GM19043 (cell line): ENCODE results near the gene MPPE1.
A peak's percentile ranks its signal among the peaks of the same experiment; 100 is the strongest.
"Not testable (repeated sequence)": the region's sequence is repeated elsewhere in the genome, so short reads cannot be mapped to it uniquely, and the experiment has no call there.

Experiments used
- ATAC-seq: cut with Tn5 transposase; IDR thresholded peaks from one replicate; pipeline ENCODE4 v1.9.1; 2021; ENCODE audit warnings: low read depth; ENCODE audit not compliant: unreplicated experiment

MPPE1 gene

GRCh38 chr18:11908182-11909060, at the start of gene MPPE1:
Gene MPPE1 (minus strand): TSS chr18:11908317. CDS start chr18:11897264, 11,053 bp downstream.
- peak; percentile 73 for ATAC-seq

GRCh38 chr18:11957636-11958035, 49.5 kb upstream of the MPPE1 start:
- ATAC-seq, result no peak

GRCh38 chr18:11956371-11957308, 48.5 kb upstream of the MPPE1 start:
- ATAC-seq, result no peak

GRCh38 chr18:11955239-11956029, 47.3 kb upstream of the MPPE1 start:
- ATAC-seq, result no peak

GRCh38 chr18:11953113-11953512, 45.0 kb upstream of the MPPE1 start:
- ATAC-seq, result no peak

GRCh38 chr18:11951390-11951851, 43.3 kb upstream of the MPPE1 start:
- no peak for ATAC-seq

- ATAC-seq, result no peak
Measured at GRCh38 chr18:11950824-11951223, 42.7 kb upstream of the MPPE1 start.

- no peak for ATAC-seq
Measured at GRCh38 chr18:11948852-11949523, 40.9 kb upstream of the MPPE1 start.

- peak; percentile 82 for ATAC-seq
Measured at GRCh38 chr18:11947214-11948191, 39.4 kb upstream of the MPPE1 start.

GRCh38 chr18:11946756-11947155, 38.6 kb upstream of the MPPE1 start:
- ATAC-seq, result no peak

GRCh38 chr18:11945834-11946659, 37.9 kb upstream of the MPPE1 start:
- ATAC-seq, result not testable (repeated sequence)

- ATAC-seq, result no peak
Measured at GRCh38 chr18:11944786-11945185, 36.7 kb upstream of the MPPE1 start.

- no peak for ATAC-seq
Measured at GRCh38 chr18:11944252-11944651, 36.1 kb upstream of the MPPE1 start.

- ATAC-seq, result no peak
Measured at GRCh38 chr18:11943551-11943950, 35.4 kb upstream of the MPPE1 start.

GRCh38 chr18:11940956-11941355, 32.8 kb upstream of the MPPE1 start:
- no peak for ATAC-seq

GRCh38 chr18:11937874-11938478, 29.9 kb upstream of the MPPE1 start:
- no peak for ATAC-seq

GRCh38 chr18:11932393-11932792, 24.3 kb upstream of the MPPE1 start:
- ATAC-seq, result no peak
